A549 (cell line): ENCODE data around the gene MYT1.

ENCODE experiments used
- EHMT2 ChIP-seq: fragments of 200-600 bp; sonication (generic); IDR thresholded peaks from 2 replicates; pipeline ENCODE4 v1.6.1; 2016; ENCODE audit warnings: antibody characterized with exemption, low read depth, mild to moderate bottlenecking, moderate library complexity
- MYC ChIP-seq: IDR thresholded peaks from 2 replicates; pipeline ENCODE4 v1.6.1; 2012; ENCODE audit warnings: mild to moderate bottlenecking, inconsistent platforms, low read length, improper control_type of control experiment, borderline replicate concordance
- POLR2A ChIP-seq: IDR thresholded peaks from 2 replicates; pipeline ENCODE4 v1.6.1; 2012; ENCODE audit warnings: mild to moderate bottlenecking, low read length
- RAD21 ChIP-seq, 2 experiments: fragments of >200 bp in 1 of 2; sonication (Bioruptor Twin) in 1 of 2; formaldehyde crosslinking in 1 of 2; IDR thresholded peaks in 1 of 2; conservative IDR thresholded peaks in 1 of 2; 2 replicates in 1 of 2; 3 replicates in 1 of 2; pipeline ENCODE4 v1.6.1; 2012 to 2018; ENCODE audit warnings: inconsistent platforms in 1 of 2
- RCOR1 ChIP-seq: fragments of 150-350 bp; IDR thresholded peaks from 2 replicates; pipeline ENCODE4 v1.6.1; 2014; ENCODE audit warnings: antibody characterized with exemption, low read length, low read depth
- ZFP36 ChIP-seq: fragments of 450-650 bp; IDR thresholded peaks from 2 replicates; pipeline ENCODE4 v1.6.1; 2014; ENCODE audit warnings: borderline replicate concordance; ENCODE audit not compliant: partially characterized antibody
- ZNF302 ChIP-seq: fragments of 250-450 bp; sonication (Bioruptor Pico); IDR thresholded peaks from 2 replicates; pipeline ENCODE4 v1.9.0; 2021; ENCODE audit warnings: inconsistent platforms, mild to moderate bottlenecking, moderate library complexity
- TF ChIP-seq, protein P1 (sequence below): IDR thresholded peaks from 2 replicates; pipeline ENCODE4 v1.6.1; 2012
- TF ChIP-seq, protein P2 (sequence below): fragments of >200 bp; sonication (Bioruptor Twin); formaldehyde crosslinking; IDR thresholded peaks from 3 replicates; pipeline ENCODE4 v1.5.1; 2016
- TF ChIP-seq, protein P3 (sequence below): fragments of 450-650 bp; IDR thresholded peaks from 2 replicates; pipeline ENCODE4 v1.6.1; 2014; ENCODE audit warnings: antibody characterized with exemption

DNA sequence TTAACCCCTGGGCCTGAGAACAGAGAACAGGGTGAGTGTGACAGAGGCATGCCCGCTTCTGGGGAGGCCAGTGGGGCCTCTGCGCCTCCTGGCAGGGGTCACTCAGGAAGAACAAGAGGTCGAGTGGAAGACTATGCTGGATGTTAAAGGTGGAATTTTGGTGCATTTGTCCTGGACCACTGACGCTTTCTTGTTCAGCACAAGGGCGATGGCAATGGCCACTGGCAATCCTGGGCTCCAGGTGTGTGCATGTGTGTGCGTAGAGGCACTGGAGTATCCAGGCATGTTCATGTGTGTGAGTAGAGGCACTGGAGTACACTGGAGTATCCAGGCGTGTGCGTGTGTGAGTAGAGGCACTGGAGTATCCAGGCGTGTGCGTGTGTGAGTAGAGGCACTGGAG is 33.4 kb upstream of the MYT1 start:
- no peak for TF ChIP-seq MYC
- TF ChIP-seq POLR2A, result no peak
- no peak for TF ChIP-seq ZNF302 (CRISPR knock-in tag)
- TF ChIP-seq RCOR1, result no peak
- TF ChIP-seq RAD21 (conservative IDR thresholded peaks at IDR 0.05 in 1 of 2, IDR thresholded peaks at IDR 0.05 in 1 of 2), result no peak
- TF ChIP-seq ZFP36, result no peak
- TF ChIP-seq, protein P1, sequence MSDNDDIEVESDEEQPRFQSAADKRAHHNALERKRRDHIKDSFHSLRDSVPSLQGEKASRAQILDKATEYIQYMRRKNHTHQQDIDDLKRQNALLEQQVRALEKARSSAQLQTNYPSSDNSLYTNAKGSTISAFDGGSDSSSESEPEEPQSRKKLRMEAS, result no peak
- TF ChIP-seq, protein P2, sequence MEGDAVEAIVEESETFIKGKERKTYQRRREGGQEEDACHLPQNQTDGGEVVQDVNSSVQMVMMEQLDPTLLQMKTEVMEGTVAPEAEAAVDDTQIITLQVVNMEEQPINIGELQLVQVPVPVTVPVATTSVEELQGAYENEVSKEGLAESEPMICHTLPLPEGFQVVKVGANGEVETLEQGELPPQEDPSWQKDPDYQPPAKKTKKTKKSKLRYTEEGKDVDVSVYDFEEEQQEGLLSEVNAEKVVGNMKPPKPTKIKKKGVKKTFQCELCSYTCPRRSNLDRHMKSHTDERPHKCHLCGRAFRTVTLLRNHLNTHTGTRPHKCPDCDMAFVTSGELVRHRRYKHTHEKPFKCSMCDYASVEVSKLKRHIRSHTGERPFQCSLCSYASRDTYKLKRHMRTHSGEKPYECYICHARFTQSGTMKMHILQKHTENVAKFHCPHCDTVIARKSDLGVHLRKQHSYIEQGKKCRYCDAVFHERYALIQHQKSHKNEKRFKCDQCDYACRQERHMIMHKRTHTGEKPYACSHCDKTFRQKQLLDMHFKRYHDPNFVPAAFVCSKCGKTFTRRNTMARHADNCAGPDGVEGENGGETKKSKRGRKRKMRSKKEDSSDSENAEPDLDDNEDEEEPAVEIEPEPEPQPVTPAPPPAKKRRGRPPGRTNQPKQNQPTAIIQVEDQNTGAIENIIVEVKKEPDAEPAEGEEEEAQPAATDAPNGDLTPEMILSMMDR, result no peak
- no peak for TF ChIP-seq EHMT2
- TF ChIP-seq, protein P3, sequence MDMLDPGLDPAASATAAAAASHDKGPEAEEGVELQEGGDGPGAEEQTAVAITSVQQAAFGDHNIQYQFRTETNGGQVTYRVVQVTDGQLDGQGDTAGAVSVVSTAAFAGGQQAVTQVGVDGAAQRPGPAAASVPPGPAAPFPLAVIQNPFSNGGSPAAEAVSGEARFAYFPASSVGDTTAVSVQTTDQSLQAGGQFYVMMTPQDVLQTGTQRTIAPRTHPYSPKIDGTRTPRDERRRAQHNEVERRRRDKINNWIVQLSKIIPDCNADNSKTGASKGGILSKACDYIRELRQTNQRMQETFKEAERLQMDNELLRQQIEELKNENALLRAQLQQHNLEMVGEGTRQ, result no peak
